ENCODE data around the gene CENPN. TPM values are rescaled to one million over a fixed set of nuclear protein-coding genes. Genes with fewer than 3 reads are reported as not detected.

Gene CENPN
- total RNA-seq, 1 experiment from 2014 or later, result 173 TPM

DNA sequence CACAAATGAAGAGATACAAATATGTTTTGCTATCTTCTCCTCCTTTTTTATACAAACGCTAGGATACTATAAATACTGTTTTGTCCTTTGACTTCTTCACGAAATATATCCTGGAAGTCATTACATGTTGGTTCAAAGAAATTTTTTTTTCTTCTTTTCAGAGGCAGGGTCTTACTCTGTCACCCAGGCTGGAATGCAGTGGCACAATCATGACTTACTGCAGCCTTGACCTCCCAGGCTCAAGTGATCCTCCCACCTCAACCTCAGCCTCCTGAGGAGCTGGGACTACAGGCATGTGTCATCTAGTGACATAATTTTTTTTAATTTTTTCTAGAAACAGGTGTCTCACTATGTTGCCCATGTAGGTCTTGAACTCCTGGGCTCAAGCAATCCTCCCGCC, 16.4 kb upstream of the CENPN start:
- in situ Hi-C loops (cut with HindIII; ENCODE audit: low sequenced_read_pairs), result no loop called here
- DNase-seq (ENCODE audit: low spot score), result no peak

DNA sequence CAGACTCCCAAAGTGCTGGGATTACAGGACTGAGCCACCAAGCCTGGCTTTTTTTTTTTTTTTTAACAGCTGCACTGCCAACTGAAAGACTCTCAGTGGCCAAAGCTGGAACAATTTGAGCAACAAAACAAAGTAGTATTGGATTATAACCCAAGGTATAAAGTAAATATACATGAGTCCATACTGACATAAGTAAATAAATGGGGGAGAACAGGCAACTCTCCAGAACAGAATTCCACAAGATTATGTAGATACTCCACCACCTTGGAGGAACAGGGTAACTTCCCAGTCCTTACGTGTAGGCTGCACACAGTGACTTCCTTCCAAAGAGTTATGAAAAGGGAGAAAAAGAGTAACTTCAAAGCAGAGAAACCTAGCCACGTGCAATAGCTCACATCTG, 16.0 kb upstream of the CENPN start:
- in situ Hi-C loops (cut with HindIII; ENCODE audit: low sequenced_read_pairs), result no loop called here
- DNase-seq (ENCODE audit: low spot score), result no peak

DNA sequence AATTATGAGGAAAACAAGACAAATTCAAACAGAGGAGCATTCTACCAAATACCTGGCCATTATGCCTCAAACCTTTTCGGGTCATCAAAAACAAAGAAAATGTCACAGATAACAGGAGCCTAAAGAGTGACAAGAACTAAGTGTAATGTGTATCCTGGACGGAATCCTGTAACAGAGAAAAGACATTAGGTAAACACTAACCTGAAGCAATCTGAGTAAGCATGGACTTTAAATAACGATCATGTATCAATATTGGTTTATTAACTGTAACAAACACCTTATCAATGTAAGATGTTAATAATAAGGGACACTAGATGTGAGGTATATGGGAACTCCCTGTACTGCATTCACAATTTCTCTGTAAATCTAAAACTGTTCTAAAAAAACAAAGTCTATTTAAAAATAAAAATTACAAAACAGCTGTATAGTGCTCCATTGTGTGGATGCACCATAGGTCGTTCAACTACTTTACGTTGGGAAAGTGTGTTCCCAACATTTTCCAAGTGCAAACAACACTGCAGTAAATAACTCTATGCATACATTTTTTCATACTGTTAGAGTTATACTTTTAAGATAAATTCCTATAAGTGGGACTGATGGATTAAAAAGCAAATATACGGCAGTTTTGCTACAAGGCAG, 15.1 kb upstream of the CENPN start:
- in situ Hi-C loops (cut with HindIII; ENCODE audit: low sequenced_read_pairs), result no loop called here
- DNase-seq (ENCODE audit: low spot score), result no peak

DNA sequence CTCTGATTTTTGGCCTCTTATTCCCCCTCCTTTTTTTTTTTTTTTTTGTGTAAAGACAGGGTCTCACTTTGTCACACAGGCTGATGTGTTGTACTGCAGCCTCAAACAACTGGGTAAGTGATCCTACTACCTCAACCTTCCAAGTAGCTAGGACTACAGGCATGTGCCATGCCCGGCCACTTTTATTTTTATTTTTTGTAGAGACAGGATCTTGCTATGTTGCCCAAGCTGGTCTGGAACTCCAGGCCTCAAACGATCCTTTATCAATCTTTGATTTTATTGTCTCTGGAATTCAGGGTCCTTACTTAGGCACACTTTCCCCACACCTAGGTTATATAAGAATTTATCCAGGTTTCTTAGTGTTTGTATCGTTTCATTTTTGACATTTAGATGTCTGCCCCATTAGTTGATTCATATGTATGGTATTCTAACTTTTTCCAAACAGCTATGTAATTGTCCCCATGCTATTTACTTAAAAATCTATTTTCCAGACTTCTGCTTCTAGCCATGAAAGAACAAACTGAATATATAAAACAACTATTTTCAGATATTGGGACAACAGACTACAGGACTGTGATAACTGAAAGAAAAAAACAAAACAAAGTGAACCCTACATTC, 14.2 kb upstream of the CENPN start:
- DNase-seq (ENCODE audit: low spot score), result no peak
- in situ Hi-C loops (cut with HindIII; ENCODE audit: low sequenced_read_pairs), result no loop called here

DNA sequence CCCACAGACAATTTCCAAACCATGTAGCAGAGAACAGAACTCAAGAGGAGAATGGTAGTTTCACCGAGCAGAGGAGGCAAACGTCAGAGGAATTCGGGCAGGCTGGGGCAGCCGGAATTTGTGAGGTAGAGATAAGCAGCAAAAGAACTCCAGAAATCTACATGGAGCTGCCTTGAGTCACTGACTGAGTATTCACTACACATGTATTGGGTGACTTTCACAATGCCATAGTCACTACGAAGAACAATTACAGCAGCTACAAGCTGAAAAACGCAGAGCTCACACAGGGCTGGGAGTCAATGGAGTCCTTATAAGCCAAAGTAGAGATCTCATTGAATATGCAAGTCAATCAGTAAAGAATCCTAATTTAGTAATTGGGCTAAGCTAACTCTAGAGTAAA, 13.7 kb upstream of the CENPN start:
- in situ Hi-C loops (cut with HindIII; ENCODE audit: low sequenced_read_pairs), result no loop called here

DNA sequence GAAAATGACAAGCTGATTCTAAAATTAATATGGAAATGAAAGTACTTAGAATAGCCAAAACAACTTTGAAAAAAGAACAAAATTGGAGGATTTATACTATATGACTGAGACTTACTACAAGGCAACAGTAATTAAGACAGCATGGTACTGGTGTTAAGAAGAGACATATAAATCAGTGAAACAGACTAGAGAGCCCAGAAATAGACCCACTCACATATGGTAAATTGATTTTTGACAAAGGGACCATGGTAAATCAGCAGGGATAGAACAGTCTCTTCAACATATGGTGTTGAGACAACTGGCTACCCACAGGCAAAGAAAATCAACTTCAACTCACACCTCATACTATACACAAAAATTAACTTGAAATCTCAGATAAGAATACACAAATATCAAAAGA, 13.2 kb upstream of the CENPN start:
- no peak for DNase-seq (ENCODE audit: low spot score)
- in situ Hi-C loops (cut with HindIII; ENCODE audit: low sequenced_read_pairs), result no loop called here

More for the DNA sequence above, 13.7 kb upstream of the CENPN start:
- no peak for DNase-seq (ENCODE audit: low spot score)

DNA sequence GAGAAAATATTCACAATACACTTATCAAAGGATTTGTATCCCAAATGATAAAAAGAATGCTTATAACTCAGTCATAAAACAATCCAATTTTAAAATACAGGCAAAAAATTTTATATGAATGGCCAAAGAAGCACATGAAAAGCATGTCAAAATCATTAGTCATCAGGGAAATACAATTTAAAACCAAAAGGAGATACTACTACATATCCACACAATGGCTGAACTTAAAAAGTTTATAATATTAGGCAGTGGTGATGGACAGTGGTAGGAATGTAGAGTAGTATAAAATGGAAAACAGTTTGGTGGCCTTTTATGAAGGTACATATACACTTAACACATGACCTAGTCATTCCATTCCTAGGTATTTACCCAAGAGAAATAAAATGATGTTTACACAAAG, 12.6 kb upstream of the CENPN start:
- in situ Hi-C loops (cut with HindIII; ENCODE audit: low sequenced_read_pairs), result no loop called here
- DNase-seq (ENCODE audit: low spot score), result no peak

DNA sequence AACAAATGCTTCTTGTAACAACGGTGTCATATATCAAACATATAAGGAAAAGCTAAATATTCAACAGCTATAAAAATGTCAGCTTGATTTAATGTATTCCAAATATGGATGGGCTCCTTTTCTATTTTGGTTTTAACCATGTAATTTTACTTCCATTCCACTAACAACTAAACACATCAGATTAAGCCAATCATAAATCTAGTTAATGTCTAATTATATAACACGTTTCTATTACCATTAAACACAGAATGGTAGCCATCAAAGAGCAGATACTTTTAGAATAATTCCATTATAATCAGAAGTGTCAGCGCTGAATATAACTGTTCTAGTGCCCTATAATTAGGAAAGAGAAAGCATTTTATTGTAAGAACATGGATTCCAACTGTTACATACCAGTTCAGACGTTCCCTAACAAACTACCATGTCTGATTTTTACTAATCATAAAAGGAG, 10.3 kb upstream of the CENPN start:
- no peak for DNase-seq (ENCODE audit: low spot score)
- in situ Hi-C loops (cut with HindIII; ENCODE audit: low sequenced_read_pairs), result no loop called here

DNA sequence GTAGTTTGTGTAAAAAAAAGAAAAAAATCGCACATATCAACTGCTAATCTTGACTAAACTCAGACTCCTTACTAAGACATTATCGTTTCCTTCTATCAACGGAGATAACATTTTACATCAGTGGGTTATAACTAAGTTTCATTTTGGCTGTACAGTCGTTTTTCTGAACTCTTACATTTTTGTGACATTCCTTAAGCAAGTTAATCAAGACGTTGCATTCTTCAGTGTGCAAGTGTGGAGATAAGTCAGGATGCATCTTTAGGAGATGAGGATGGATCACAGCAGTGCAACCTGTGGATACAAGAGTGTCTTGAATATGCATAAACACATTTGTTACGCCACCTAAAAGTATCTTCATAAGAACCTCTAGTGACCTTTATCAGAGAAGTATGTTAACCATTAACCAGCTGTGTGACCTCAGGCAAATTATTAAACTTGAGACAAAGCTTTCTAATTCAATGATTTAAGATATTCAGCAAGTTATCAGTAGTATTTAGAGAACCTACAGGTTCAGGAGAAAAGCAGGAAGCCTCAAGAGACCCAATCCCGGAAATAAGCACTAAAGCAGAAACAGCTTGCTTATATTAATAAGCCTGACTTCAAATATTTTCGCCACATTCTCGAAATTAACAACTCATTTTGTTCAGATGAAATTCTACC, 9.7 kb upstream of the CENPN start:
- in situ Hi-C loops (cut with HindIII; ENCODE audit: low sequenced_read_pairs), result no loop called here
- DNase-seq (ENCODE audit: low spot score), result no peak

DNA sequence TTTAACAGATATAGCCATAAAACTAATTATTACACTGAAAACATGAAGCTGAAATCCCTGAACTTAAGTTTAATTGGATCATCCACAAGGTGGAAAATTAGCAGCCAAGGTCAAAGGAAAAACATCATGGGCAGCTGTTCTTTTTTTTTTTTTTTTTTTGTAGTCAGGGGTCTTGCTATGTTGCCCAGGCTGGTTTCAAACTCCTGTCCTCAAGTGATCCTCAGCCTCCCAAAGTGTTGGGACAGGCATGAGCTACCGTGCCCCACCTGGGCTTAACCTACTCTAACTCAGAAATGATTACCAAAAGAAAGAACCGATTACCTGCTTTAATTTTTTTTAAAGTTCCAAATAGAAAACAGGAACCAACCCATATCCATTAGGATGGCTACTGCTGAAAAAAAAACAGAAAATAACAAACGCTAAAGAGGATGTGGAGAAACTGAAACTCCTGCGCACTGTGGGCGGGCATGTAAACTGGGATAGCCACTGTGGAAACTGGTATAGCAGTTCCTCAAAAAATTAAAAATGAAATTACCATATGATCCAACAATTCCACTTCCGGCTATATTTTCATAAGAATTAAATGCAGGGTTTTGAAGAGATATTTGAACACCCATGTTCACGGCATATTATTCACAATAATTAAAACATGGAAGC, 8.9 kb upstream of the CENPN start:
- in situ Hi-C loops (cut with HindIII; ENCODE audit: low sequenced_read_pairs), result no loop called here
- DNase-seq (ENCODE audit: low spot score), result no peak

DNA sequence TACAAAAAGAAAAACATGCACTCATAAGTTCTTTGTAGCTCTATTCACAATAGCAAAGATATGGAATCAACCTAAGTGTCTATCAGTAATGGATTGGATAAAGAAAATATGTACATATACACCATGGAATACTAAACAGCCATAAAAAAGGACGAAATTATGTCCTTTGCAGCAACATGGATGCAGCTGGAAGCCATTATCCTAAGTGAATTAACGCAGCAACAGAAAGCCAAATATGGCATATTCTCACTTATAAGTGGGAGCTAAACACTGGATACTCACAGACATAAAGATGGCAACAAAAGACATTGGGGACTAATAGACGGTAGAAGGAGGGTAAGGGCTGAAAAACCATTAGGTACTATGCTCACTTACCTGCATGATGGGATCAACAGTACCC, 6.1 kb upstream of the CENPN start:
- in situ Hi-C loops (cut with HindIII; ENCODE audit: low sequenced_read_pairs), result no loop called here
- DNase-seq (ENCODE audit: low spot score), result no peak

DNA sequence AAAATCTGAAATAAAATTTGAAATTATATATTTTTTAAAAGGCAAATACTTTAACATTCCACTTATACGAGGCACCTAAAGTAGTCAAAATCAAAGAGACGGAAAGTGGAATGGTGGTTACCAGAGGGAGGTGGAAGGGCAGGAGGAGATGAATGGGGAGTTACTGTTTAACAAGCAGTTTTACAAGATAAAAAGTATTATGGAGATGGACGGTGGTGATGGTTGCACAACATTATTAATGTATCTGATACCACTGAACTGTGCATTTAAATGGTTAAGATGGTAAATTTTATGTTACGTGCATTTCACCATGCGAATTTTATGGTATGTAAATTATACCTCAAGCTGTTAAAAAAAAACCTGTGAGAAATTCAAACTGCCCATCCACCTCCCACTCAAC, 5.7 kb upstream of the CENPN start:
- in situ Hi-C loops (cut with HindIII; ENCODE audit: low sequenced_read_pairs), result no loop called here

DNA sequence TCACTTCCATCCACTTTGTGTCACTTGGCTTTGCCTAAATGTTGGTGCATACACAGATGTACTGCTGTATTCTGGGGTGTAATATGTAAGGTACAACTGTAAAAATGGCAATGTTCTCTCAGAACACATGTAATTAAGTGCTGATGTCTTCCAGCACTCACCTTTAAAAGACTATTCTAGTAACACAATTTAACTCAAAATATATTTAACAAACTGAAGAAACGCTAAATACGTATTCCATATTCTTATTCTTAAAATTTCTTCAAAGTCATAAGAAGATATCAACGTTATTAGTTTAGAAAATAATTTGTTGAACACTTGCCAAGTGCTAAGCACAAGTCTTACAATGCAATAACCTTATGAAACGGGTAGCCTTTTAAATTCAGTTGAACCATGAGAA, 4.0 kb upstream of the CENPN start:
- in situ Hi-C loops (cut with HindIII; ENCODE audit: low sequenced_read_pairs), result no loop called here
- DNase-seq (ENCODE audit: low spot score), result no peak

More for the DNA sequence above, 5.7 kb upstream of the CENPN start:
- no peak for DNase-seq (ENCODE audit: low spot score)

DNA sequence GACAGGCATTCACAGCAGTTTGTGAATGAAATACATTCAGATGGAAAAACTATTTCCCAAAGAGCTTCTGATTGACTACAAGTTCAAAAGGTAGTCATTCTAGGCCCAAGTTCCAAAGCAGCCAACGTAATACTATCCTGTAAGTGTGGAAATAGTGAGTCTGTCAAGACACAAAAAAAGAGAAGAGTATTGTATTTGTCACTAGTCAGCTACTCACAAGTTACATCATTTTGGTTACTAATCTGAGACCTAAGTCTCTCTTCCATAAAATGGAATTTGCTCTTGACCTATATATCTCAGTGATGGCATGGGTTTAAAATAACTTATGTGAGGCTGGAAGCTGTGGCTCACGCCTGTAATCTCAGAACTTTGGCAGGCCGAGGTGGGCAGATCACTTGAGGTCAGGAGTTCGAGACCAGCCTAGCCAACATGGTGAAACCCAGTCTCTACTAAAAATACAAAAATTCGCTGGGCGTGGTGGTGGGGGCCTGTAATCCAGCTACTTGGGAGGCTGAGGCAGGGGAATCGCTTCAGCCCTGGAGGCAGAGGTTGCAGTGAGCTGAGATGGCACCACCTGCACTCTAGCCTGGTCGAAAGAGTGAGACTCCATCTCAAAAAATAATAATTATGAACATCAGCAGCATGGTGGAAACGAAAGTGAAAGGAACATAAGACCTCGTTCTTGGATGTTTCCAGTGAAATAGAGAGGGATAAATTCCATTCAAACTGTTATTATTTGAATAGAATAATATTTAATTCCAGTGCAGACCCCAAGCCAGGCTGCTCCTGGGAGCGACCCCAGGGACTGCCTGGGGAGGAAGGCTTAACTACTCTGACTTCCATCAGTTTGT, 3.2 kb upstream of the CENPN start:
- in situ Hi-C loops (cut with HindIII; ENCODE audit: low sequenced_read_pairs), result no loop called here

DNA sequence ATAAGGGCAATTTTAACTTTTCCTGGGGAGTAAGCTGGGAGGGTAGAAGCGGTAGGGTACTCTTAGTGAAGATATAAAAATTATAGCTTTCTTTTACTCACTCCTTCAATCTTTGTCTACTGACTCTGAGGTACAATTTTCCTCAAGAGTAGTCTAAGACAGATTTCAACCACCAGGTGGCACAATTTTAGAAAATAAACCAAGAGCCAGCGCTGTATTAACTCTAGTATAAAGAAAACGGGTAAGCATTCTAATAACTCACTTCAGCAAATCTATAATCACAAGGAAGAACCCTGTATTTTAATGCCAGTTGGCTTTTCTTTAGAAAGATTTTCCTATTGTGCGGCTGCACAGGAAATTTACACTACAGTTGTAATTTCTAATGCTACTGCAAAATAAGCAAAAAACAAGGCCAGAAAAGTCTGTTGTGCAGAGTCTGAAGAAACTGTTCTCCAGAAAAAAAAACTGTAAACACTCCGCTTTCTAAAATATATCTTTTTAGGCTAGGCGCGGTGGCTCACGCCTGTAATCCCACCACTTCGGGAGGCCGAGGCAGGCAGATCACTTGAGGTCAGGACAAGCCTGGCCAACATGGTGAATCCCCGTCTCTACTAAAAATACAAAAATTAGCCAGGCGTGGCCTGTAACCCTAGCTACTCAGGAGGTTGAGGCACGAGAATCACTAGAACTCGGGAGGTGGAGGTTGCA, 2.2 kb upstream of the CENPN start:
- peak; percentile 81 for DNase-seq (ENCODE audit: low spot score)
- in situ Hi-C loops (cut with HindIII; ENCODE audit: low sequenced_read_pairs), result no loop called here

More for the DNA sequence above, 3.2 kb upstream of the CENPN start:
- DNase-seq (ENCODE audit: low spot score), result no peak

DNA sequence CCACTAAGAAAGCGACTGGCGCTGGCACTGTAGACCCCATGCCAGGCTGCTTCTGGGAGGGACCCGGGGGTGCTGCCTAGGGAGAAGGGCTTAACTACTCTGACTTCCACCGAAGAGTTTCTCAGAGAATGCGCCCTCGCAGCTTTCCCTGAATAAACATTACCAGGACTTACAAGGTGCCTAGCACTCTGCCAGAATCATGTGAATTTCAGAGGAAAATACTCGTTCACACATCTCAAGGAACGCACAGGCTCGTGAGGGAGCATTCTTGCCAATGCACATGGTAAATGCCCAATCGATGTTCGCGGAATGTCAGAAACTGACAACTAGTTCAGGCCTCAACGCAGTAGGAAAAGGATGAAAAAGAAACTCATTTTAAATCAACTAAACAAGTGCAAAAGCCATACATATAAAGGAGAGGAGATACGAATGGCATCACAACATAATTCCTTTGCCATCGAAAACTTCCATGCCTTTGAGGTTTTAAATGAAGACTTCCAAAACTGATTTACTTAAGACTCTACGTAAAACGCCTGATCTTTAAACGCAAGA, 1.3 kb upstream of the CENPN start:
- peak; percentile 19 for DNase-seq (ENCODE audit: low spot score)
- in situ Hi-C loops (cut with HindIII; ENCODE audit: low sequenced_read_pairs), result no loop called here

DNA sequence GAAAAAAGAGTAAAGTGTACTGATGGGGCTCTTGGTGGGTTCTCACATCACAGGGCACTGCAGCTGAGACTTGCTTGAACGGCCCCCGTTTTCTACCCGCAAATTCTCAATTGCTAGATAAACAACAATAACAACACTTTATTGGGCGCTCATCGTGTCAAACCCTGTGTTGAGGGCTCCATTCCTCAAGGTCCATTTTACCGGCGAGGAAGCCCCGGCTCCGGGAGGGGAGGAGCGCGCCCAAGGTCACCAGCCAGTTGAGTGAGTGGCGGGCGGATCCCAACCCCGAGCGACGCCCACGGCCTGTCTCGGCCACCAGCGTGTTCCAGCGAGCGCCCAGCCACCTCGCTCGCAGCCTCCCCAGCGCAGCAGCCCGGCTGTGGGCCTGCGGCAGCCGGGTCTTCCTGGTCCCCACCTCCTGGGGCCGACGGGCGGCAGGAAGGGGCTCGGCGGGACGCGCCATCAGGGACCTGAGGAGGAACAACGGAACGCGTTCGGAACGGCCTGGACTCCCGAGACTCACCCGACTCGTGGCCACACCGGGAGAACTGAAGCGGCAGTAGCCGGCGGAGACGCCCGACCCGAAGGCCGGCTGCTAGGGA, 702 bp upstream of the CENPN start:
- in situ Hi-C loops (cut with HindIII; ENCODE audit: low sequenced_read_pairs), result no loop called here
- DNase-seq (ENCODE audit: low spot score), result peak; percentile 44

DNA sequence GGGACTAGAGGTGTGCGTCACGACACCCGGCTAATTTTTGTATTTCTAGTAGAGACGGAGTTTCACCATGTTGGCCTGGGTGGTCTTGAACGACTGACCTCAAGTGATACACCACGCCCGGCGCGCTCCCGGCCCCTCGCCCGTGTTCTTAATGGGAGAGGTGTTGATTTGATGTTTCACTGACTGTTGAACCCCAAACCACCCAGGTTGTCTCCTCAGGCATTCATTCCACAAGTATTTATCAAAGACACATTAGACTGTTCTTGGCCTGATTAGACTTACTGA, 1.4 kb downstream of the CENPN start:
- in situ Hi-C loops (cut with HindIII; ENCODE audit: low sequenced_read_pairs), result no loop called here
- DNase-seq (ENCODE audit: low spot score), result no peak
